ENCODE data around the gene ADAMTSL3.

DNA sequence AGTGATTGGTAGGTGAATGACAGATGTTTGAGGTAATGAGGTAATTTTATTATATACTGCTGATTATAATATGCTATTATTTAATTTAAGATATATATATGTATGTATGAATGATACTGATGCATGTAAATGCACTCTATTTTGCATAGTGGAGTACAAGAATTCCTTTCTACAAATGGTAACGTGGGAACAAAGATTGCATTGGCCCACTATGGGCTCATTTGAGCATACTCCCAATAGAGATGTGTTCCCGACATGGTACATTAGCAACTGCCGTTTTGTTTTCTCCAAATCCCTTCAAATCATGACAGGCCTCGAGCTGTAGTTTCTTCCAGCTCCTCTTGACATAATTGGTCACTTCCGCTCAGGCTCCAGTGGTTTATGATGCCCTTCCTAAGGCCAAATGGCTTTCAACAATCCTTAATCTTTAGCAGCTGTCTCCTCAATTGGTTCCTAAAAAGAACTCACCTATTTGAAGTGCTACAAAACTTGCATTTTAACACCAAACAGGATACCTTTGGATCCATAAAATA, 266.1 kb downstream of the ADAMTSL3 start:
- TF ChIP-seq, protein P1, sequence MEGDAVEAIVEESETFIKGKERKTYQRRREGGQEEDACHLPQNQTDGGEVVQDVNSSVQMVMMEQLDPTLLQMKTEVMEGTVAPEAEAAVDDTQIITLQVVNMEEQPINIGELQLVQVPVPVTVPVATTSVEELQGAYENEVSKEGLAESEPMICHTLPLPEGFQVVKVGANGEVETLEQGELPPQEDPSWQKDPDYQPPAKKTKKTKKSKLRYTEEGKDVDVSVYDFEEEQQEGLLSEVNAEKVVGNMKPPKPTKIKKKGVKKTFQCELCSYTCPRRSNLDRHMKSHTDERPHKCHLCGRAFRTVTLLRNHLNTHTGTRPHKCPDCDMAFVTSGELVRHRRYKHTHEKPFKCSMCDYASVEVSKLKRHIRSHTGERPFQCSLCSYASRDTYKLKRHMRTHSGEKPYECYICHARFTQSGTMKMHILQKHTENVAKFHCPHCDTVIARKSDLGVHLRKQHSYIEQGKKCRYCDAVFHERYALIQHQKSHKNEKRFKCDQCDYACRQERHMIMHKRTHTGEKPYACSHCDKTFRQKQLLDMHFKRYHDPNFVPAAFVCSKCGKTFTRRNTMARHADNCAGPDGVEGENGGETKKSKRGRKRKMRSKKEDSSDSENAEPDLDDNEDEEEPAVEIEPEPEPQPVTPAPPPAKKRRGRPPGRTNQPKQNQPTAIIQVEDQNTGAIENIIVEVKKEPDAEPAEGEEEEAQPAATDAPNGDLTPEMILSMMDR (IDR thresholded peaks at IDR 0.05) = no peak
- TF ChIP-seq ZFX (IDR thresholded peaks at IDR 0.05; ENCODE audit: borderline replicate concordance) = no peak
